ENCODE results near the gene ZFYVE19. TPM values are rescaled to one million over a fixed set of nuclear protein-coding genes. Genes with fewer than 3 reads are reported as not detected.
A peak's percentile ranks its signal among the peaks of the same experiment; 100 is the strongest.

The ZFYVE19 gene
- total and polyA plus RNA-seq, 8 donors = 23.6 to 32.3 (median 29.7) TPM

DNA sequence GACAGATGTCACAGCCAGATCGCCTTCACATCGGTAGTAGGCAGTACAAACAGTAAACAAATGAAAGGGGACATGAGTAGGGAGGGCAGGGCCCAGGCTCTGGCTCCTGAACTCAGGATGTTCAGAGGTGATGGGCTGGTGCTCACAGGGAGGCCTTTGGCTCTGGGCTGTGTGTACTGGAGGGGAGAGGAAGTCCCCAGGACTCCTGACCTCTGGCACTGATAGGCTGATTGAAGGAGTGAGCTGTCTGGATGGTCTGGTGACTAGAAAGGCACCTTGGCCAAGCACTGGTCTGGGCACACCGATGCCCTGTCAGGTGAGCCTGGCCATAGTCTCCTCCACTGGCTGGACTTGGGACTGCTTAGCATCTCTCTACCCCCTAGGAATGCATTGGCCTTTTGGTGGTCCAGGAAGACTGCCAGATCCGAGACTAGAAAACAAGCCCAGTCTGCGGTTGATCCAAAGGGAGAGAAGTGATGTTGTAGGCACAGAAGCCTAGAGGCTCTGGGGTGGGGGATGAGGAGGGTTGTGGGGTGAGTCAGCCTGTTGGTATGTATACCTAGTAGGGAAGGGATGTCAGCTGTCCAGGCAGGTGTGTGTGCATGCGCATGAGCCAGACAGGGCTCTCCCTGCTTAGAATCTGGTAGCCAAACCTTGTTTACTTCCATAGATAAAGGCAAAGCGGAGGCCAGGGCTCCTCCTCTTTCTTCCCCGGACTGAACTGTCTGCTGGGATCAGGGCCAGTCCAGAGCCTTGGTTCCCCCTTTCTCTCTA is 38.8 kb downstream of the ZFYVE19 start:
- DNase-seq (peak in 3 of 4 donors; percentile 53 to 76 (median 76)), ATAC-seq (peak; percentile 77)
- Histone ChIP-seq H3K4me1 (peaks cover 12 to 51% of the 10 kb centered on the region in 2 donors), H3K4me3 (peak overlapping the region; percentile 8 to 65), H3K9me3 (no peaks in the 10 kb centered on the region), H3K27ac (peak overlapping the region; percentile 76 to 81), H3K36me3 (peaks cover 0 to 6% of the 10 kb centered on the region in 2 donors), H3K27me3 (peaks cover 0 to 33% of the 10 kb centered on the region in 2 donors)
- TF ChIP-seq, protein P1, sequence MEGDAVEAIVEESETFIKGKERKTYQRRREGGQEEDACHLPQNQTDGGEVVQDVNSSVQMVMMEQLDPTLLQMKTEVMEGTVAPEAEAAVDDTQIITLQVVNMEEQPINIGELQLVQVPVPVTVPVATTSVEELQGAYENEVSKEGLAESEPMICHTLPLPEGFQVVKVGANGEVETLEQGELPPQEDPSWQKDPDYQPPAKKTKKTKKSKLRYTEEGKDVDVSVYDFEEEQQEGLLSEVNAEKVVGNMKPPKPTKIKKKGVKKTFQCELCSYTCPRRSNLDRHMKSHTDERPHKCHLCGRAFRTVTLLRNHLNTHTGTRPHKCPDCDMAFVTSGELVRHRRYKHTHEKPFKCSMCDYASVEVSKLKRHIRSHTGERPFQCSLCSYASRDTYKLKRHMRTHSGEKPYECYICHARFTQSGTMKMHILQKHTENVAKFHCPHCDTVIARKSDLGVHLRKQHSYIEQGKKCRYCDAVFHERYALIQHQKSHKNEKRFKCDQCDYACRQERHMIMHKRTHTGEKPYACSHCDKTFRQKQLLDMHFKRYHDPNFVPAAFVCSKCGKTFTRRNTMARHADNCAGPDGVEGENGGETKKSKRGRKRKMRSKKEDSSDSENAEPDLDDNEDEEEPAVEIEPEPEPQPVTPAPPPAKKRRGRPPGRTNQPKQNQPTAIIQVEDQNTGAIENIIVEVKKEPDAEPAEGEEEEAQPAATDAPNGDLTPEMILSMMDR (IDR thresholded peaks at IDR 0.05) = no peak
- intact Hi-C loops (cut with DNase I) = no loop called here

DNA sequence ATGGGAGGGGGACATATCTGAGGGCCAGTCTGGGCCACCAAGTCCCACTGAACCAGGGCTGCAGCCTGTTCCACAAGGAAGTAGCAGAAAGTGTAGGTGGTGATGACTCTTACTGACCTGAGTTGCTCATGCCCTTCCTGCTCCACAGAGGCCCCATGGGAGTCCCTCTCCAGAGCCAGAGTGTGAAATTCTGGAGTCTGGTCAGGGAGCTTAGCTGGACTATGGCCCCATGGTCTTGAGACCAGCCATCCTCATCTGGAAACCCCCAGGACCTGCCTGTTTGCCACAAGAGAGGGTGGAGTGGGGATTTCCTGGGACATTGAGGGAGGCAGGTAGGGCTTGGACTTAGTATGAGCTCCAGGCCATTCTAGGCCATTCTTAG is 39.9 kb downstream of the ZFYVE19 start:
- DNase-seq (no peak), ATAC-seq (peak; percentile 5)
- peaks cover 12 to 51% of the 10 kb centered on the region in 2 donors for H3K4me1 ChIP-seq
- peak overlapping the region; percentile 8 to 65 for H3K4me3 ChIP-seq
- TF ChIP-seq, protein P1 (IDR thresholded peaks at IDR 0.05) = no peak
- H3K36me3 ChIP-seq = peaks cover 0 to 8% of the 10 kb centered on the region in 2 donors
- peak overlapping the region; percentile 76 for H3K27ac ChIP-seq
- peaks cover 0 to 33% of the 10 kb centered on the region in 2 donors for H3K27me3 ChIP-seq
- no peaks in the 10 kb centered on the region for H3K9me3 ChIP-seq
- intact Hi-C loops (cut with DNase I) = no loop called here

DNA sequence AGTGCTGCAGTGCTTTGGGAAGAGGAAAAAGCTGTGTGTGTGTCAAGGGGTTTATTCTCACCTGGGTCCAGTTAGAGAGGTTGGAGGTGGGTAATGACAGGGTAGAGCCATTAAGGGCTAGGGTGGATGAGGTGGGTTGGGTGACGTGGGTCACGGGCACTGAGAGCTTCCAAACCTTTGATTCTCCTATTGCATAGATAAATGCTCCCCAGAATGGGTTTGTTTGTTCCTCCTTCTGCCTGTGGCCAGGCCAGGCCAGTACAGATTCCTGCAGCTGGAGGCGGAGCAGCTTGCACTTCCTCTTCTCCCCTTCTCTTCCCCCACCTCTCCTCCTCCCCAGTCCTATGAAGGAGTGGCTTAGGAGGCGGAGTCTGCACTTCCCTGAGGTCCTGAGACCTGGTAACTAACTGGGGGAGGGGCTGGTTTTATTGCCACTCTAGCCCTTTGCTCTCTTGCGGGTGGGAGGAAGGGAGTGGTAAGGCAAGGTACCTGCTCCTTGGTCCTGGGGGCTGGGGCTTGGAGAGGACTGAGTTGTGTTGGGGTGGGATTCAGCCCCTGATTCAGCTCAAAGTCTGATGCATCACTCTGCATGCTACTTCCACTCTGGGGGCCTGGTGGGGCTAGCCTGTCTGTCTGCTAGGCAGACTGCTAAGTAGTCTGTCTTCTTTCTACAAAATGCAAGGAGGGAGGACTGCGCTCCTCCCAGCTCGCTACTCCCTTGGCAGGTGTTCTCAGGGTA is 40.5 kb downstream of the ZFYVE19 start:
- peaks cover 0 to 33% of the 10 kb centered on the region in 2 donors for H3K27me3 ChIP-seq
- H3K9me3 ChIP-seq = no peaks in the 10 kb centered on the region
- H3K4me3 ChIP-seq = peak overlapping the region; percentile 8 to 65
- H3K27ac ChIP-seq = peak overlapping the region; percentile 76
- peaks cover 0 to 8% of the 10 kb centered on the region in 2 donors for H3K36me3 ChIP-seq
- peaks cover 12 to 51% of the 10 kb centered on the region in 2 donors for H3K4me1 ChIP-seq
- TF ChIP-seq, protein P1 (IDR thresholded peaks at IDR 0.05) = no peak
- ATAC-seq = peak; percentile 74
- intact Hi-C loops (cut with DNase I) = no loop called here
- DNase-seq = peak; percentile 22 to 88 (median 83)

DNA sequence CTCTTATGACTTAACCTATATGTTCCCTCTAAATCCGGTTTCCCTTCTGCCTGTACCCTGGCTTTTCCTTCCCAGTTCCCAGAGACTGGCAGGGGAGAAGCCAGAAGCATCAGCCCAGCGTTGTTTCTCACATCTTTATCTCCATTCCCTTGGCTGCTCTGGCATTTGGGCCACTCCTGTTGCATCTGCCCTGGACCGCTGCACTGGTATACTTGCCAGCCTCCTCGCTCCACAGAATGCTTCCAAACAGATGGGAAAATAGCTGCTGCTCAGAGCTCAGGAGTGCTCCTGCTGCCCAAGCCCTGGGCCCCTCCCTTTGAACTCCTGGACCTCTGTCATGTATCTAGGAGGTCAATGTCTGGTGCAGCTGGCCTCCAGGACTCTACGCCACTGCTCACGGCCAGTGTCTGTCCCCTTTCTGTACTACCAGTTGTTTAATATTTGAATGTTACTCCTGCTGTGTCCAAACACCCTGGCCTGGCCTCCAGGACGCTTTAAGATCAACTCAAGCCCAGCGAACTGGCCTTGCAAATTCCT is 43.8 kb downstream of the ZFYVE19 start:
- Histone ChIP-seq H3K9me3 (no peaks in the 10 kb centered on the region), H3K4me3 (no peak overlapping the region), H3K27me3 (peaks cover 0 to under 1% of the 10 kb centered on the region in 2 donors), H3K4me1 (peaks cover 10 to 24% of the 10 kb centered on the region in 2 donors), H3K27ac (no peak overlapping the region), H3K36me3 (peaks cover 0 to 36% of the 10 kb centered on the region in 2 donors)
- intact Hi-C loops (cut with DNase I) = no loop called here
- TF ChIP-seq, protein P1 (IDR thresholded peaks at IDR 0.05) = no peak
- DNase-seq (no peak), ATAC-seq (no peak)

DNA sequence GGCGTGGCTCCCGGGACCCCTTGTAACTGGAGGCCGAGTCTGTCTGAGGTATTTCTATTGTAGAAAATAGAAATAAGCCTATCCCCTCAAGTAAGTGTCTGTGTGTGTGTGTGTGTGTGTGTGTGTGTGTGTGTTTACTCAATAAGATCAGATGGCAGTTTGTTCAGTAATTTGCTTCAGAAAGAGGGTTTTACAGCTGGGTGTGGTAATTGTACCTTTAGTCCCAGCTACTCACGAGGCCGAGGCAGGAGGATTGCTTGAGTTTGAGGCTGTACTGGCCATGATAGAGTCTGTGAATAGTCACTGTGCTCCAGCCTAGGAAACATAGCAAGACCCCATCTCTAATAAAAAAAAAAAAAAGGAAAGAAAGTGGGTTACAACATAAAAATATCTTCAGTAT is 45.6 kb downstream of the ZFYVE19 start:
- H3K27me3 ChIP-seq = no peaks in the 10 kb centered on the region
- no peak for DNase-seq
- TF ChIP-seq, protein P1 (IDR thresholded peaks at IDR 0.05) = no peak
- no peak overlapping the region for H3K27ac ChIP-seq
- no peaks in the 10 kb centered on the region for H3K9me3 ChIP-seq
- peaks cover 0 to 40% of the 10 kb centered on the region in 2 donors for H3K36me3 ChIP-seq
- H3K4me3 ChIP-seq = no peak overlapping the region
- no peak for ATAC-seq
- intact Hi-C loops (cut with DNase I) = no loop called here
- H3K4me1 ChIP-seq = peaks cover 10 to 14% of the 10 kb centered on the region in 2 donors
